Peyer's patch (tissue), 4 donors: Measurements from ENCODE around the gene NENF.

Experiments used
- POLR2A ChIP-seq, 2 donors: fragments of 450-650 bp; IDR thresholded peaks; one replicate each; pipeline ENCODE4 v1.5.1; 2017; ENCODE audit warnings: antibody characterized with exemption in 2 of 2, mild to moderate bottlenecking in 2 of 2, moderate library complexity in 2 of 2
- TF ChIP-seq, protein P1 (sequence below), 6 experiments: fragments of 450-650 bp in 4 of 6; fragments of 200-600 bp in 2 of 6; sonication (generic) in 1 of 6; IDR thresholded peaks; one replicate each; pipeline ENCODE4 v1.5.1; 2017 to 2019; ENCODE audit warnings: antibody characterized with exemption in 6 of 6, mild to moderate bottlenecking in 3 of 6, moderate library complexity in 1 of 6

DNA sequence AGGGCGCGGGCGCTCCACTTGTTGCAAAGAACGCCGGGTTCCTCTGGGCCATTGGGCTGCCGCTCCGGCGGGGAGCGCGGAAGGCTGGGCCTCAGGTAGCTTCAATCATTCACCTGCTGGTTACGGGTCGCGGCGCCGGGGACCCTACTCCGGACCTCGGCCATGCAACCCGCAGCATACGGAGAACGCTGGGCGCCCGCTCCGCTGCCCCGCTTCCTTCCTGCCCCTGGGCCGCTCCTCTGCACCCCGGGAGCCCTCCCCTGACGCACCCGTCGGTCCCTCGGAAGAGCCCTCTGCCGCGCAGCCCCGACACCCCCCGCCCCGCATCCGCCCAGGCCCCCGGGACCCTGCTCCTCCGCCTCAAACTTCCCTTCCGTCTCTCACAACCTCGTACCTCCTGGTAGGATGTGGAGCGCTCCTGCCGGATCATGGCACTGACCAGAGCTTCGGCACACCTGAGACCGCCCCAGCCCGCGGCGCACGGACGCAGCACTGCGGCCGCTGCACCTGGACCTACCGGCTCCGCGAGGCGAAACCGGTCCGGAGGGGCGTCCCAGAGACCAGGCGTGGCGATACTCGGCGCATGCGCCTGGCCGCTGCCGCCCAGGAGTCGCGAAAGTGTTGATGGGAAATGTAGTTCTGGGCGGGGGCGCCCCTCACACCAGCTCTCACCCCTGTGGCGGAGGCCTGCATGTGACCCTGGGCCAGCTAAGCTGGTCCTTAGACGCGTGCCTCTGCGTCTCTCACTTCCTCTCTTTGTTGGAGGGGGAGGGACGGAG lies 18.2 kb upstream of the NENF start, which contains the start of gene PACC1:
- TF ChIP-seq, protein P1, sequence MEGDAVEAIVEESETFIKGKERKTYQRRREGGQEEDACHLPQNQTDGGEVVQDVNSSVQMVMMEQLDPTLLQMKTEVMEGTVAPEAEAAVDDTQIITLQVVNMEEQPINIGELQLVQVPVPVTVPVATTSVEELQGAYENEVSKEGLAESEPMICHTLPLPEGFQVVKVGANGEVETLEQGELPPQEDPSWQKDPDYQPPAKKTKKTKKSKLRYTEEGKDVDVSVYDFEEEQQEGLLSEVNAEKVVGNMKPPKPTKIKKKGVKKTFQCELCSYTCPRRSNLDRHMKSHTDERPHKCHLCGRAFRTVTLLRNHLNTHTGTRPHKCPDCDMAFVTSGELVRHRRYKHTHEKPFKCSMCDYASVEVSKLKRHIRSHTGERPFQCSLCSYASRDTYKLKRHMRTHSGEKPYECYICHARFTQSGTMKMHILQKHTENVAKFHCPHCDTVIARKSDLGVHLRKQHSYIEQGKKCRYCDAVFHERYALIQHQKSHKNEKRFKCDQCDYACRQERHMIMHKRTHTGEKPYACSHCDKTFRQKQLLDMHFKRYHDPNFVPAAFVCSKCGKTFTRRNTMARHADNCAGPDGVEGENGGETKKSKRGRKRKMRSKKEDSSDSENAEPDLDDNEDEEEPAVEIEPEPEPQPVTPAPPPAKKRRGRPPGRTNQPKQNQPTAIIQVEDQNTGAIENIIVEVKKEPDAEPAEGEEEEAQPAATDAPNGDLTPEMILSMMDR (IDR thresholded peaks at IDR 0.05), result peak in 2 of 6 experiments; percentile 11 to 14
- peak; percentile 35 to 47 for TF ChIP-seq POLR2A (IDR thresholded peaks at IDR 0.05)
